HG03439 (cell line): ENCODE data around the gene MPHOSPH10.
"Not testable (repeated sequence)": the region's sequence is repeated elsewhere in the genome, so short reads cannot be mapped to it uniquely, and the experiment has no call there.

ENCODE experiments used
- ATAC-seq: cut with Tn5 transposase; IDR thresholded peaks from one replicate; pipeline ENCODE4 v1.9.1; 2021; ENCODE audit warnings: mild to moderate bottlenecking, moderate library complexity; ENCODE audit not compliant: unreplicated experiment

The MPHOSPH10 gene

GRCh38 chr2:71121479-71121878 lies 9.0 kb upstream of the MPHOSPH10 start:
- no peak for ATAC-seq

GRCh38 chr2:71122387-71123298 lies 7.8 kb upstream of the MPHOSPH10 start:
- ATAC-seq, result no peak

DNA sequence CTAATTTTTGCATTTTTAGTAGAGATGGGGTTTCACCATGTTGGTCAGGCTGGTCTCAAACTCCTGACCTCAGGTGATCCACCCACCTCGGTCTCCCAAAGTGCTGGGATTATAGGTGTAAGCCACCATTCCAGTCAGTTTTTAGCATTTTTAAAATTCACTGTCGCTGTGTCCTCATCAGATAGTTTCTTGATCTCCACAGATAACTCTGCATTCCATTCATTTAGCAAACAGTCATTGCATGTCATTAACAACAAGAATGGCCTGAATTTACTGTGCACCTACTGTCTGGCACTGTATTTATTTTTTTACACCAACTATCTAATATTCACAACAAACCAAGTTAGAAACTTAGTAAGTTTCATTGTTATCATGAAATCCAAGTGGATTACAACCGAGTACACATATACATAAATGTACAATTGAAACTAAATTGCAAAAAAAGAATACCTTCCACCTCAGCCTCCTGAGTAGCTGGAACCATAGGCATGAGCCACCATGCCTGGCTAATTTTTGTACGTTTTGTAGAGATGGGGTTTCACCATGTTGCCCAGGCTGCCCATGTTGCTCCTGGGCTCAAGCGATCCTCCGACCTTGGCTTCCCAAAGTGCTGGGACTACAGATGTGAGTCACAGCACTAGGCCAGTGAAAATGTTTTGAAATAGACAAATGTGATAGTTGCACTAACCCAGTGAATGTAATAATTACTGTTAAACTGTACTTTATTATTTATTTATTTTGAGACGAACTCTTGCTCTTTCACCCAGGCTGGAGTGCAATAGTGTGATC lies 4.7 kb upstream of the MPHOSPH10 start:
- ATAC-seq, result no peak

GRCh38 chr2:71126957-71127356 lies 3.5 kb upstream of the MPHOSPH10 start:
- no peak for ATAC-seq

DNA sequence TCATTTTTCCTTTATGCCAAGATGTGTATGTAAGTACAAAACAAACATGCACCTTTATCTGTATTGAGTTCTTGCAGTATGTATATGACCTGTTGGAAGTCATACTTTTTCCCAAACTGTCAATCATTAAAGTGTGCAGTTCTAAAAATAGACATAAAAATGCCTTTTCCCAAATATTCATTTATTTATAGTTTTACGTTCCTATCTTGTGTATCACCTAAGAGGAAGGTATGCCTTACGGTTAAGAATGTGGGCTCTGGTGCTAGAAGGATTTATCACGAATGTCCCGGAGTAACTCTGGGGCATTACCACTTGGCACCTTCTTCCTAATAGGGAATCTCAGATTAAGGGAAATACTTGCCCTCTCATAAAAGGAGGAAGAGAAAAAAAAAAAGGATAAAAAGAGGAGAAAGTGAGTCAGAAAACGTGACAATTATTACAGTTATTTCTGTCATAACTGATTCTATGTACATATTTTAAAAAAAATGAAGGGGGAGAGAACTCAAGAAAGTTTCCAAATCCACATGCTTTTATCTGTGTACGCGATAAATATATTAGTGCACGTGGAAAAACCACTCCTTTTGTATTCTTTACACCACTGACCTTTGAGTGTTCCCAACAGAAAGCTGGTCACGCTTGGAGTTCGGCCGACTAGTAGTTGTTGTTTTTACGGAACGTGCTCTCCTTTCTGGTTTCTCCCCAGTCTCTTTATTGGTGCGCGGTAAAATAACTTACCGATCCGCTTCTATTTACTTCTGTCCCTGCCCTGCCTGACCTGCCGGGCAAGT lies 1.1 kb upstream of the MPHOSPH10 start:
- no peak for ATAC-seq

- peak; percentile 46 for ATAC-seq
These were observed 607 bp upstream of the MPHOSPH10 start for GRCh38 chr2:71129902-71130151.

DNA sequence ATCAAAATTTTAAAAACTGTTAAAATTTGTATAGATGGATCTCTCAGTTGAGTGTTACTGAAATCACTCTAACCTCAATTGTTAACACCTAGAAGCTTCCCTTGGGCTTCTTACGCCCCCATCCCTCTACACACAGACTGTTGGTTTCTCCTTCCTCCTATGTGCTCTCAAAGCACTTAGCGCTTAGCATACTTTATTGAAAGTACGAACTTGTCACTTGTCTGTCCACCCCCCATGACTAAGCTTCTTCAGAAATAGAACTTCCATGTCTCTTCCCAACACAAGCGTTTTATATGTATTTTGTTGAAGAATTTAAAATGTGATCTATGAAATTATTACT lies 441 bp downstream of the MPHOSPH10 start:
- ATAC-seq, result no peak

DNA sequence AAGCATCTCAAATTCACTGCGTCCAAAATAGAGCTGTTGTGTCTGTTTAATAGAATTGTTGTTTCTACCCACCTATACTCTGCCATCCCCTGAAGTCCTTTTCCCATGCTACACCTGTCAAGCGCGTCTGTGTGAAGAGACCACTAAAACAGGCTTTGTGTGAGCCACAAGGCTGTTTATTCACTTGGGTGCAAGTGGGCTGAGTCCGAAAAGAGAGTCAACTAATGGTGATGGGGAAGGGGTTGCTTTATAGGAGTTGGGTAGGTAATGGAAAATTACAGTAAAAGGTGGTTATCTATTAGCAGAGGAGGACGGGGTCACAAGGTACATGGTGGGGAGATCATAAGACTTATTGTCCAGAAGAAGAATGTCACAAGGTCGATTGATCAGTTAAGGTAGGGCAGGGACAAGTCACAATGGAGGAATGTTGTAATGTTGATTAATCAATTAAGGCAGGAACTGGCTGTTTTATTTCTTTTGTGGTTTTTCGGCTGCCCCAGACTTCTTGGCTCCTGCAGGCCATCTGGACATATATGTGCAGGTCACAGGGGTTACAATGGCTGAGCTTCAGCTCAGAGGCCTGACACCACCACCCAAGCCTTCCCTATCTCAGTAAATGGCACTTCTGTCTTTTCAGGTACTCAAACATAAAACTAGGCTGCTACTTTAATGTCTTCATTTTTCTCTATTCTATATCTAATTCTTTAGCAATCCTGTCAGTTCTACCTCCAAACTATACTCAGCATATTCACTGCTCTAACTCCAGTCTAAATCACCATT lies 1.1 kb downstream of the MPHOSPH10 start:
- ATAC-seq, result not testable (repeated sequence)

DNA sequence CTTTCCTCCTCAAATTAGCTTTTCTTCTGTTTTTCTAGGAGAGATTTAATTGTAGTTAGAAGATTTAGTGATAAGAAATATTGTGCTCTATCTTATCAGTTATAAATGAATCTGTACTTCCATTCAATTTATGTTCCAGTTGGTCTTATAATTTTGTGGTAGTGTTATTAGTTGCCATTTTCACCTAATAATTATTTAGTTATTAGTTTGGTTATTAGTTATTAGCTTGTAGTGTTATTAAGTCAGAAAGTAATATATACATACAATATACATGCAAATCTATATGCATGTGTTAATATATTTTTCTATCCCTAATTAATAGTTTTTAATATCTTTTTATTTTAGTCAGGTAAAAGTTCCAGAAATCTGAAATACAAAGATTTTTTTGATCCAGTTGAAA lies 3.2 kb downstream of the MPHOSPH10 start:
- no peak for ATAC-seq

DNA sequence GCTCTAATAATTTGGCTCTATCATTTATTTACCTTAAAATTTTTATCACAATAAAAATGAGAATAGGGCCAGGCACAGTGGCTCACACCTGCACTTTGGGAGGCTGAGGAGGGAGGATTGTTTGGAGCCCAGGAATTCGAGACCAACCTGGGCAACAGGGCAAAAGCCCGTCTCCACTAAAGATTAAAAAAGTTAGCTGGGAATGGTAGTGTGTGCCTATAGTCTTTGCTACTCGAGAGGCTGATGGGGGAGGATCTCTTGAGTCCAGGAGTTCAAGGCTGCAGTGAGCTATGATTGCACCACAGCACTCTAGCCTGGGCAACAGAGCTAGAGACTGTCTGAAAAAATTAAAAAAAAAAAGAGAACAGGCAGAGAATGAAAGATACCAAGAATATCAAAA lies 5.7 kb downstream of the MPHOSPH10 start:
- no peak for ATAC-seq

DNA sequence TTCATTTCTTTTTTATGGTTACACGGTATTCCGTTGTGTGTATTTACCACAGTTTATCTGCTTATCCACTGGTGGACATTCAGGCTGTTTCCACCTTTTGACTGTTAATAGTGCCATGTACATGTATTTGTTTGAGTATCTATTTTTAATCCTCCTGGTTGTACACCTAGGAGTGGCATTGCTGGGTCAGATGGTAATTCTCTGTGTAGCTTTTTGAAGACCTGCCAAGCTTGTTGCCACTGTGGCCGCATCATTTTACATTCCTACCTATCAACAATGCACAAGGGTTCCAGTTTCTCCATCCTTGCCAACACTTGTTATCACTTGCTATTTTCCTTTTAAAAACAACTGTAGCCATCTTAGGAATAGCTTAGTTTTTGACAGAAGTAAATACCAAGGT lies 13.3 kb downstream of the MPHOSPH10 start:
- no peak for ATAC-seq

DNA sequence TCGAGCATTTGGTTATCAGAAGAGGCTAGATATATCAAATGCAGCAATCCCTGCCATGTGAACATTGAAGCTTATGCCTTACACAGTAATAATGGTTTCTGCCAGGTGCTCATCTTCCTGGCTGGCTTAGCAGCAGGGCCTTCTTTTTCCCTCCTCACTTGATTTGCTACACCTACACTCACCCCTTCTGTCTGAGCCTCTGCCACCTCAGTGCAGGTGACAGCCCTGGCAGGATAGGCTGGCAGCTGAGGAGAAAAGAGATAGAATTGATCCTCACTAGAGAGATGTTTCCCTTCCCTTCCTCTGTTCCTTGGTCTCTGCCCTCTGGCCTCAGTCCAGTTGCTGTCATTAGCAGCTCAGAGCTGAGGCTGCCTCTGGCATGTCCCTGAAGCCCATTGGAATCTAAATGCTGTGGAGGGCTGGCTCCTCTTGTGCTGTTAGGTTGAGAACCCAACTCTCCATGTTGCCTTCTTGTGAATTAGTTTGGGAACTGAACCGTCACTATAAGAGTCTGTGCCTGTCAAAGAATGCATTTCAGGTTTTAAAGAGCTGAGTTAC lies 18.2 kb downstream of the MPHOSPH10 start:
- no peak for ATAC-seq

DNA sequence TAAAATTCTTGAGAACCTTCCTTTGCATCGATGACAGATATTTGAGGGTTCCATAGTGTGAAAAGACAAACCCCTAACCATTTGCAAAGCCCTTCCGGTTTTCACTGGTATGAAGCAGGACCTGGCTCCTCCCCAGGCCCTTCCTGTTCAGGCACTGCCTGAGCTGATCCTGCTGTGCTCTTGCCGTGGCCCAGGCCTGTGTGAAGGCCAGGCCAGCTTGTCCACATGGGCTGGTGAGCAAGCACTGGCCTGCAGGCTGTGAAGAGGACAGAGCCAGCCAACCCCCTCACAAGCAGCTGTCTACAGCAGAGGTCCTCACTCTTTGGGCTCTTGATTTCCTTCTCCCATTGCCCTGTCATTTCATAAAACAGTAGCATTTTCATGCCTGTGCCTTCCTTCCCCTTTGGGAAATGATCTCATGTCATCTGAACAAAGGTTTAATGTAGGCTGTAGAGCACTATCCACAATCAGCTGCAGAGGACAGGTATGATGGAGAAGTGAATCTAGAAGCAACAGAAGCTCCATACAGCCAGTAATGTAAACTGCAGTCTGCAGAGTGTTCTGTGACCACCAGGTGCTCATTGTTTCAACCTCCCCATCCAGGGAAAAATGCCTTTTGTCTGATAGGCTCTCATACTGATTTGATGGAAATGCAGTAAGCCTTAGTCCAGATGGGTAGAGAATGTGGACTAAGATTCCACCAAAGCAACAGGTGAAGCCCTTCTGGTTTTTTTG lies 19.8 kb downstream of the MPHOSPH10 start:
- ATAC-seq, result no peak

DNA sequence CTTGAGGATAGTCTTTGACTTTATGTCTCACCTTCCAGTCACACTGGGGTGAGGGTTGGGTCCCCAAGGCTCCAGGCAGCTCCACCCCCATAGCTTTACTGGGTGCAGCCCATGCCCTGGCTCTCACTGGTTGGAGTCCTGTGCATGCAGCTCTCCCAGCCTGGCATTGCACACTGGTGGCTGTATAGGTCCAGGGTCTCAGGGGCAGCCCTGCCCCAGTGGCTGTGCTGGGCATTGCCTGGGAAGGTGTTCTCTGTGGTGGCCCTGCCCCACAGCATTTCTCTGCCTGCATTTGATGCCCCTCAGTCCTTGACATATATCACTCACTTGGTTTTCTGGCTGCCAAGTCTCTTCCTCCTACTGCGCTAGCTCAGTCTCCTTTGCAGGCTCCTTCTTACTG lies 21.2 kb downstream of the MPHOSPH10 start:
- no peak for ATAC-seq

- ATAC-seq, result no peak
These were observed 23.3 kb downstream of the MPHOSPH10 start for GRCh38 chr2:71153585-71154224.

DNA sequence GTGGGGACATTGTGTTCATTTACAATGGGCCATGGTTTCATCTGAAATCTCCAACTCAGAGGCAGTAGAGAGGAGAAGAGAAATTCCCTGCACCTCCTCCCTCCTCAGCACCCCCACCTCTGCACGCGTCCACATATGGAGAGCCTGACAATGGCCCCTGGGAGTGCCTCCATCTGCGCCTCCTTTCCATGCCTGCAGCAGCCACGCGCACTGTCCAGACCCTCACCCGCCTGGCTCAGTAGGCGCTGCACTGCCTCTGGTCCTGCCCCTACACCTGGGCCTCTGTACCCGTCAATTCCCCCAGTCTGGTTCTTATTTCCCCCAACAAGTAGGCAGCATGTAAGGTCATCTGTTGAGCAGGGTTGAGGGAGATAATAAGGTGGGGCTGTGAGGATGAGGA lies 23.8 kb downstream of the MPHOSPH10 start:
- ATAC-seq, result no peak

- peak; percentile 73 for ATAC-seq
These were observed 24.4 kb downstream of the MPHOSPH10 start for GRCh38 chr2:71154798-71155197.

- no peak for ATAC-seq
These were observed 25.4 kb downstream of the MPHOSPH10 start for GRCh38 chr2:71155846-71156245.

GRCh38 chr2:71156573-71156972 lies 26.1 kb downstream of the MPHOSPH10 start:
- no peak for ATAC-seq
